HG02623 (cell line): Measurements from ENCODE around the gene GRIP1.

Experiments used
- ATAC-seq: cut with Tn5 transposase; IDR thresholded peaks from one replicate; pipeline ENCODE4 v1.9.1; 2021; ENCODE audit warnings: moderate library complexity; ENCODE audit not compliant: unreplicated experiment

Gene GRIP1

GRCh38 chr12:66678338-66679275, at the start of gene GRIP1:
Gene GRIP1 (minus strand): TSS chr12:66679076. CDS start chr12:66678904, 172 bp downstream.
- ATAC-seq: no peak

GRCh38 chr12:66726556-66726955, 47.7 kb upstream of the GRIP1 start:
- no peak for ATAC-seq

DNA sequence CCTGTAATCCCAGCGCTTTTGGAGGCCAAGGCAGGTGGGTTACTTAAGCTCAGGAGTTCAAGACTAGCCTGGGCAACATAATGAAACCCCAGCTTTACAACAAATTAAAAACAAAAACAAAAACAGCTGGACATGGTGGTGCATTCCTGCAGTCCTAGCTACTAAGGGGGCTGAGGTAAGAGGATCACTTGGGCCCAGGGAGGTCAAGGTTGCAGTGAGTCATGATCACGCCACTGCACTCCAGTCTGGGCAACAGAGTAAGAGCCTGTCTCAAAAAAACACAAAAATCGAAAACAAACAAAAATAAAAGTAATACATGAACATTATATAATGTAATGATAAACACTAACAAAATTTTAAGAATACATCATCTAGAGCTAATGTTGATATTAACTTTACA, 46.2 kb upstream of the GRIP1 start:
- ATAC-seq: no peak

DNA sequence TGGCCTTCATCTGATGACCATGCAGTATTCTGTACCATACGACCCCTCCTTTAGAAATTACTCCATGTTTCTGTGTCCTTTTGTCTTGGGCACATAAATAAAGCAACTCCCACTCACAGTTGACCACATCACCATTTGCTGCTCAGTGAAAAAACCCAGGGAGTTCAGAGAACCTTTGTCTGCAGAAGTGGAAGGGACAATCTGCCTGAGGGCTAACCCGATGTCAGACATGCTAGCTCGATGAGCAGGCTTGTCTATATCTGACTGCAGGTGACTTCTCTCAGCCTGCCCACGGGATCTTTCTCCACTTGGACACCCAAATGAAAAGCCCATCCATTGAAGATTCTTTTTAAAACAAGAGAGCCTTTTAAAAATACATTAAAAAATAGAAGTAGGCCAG, 45.7 kb upstream of the GRIP1 start:
- no peak for ATAC-seq

- no peak for ATAC-seq
These were observed 45.1 kb upstream of the GRIP1 start for GRCh38 chr12:66724026-66724425.

DNA sequence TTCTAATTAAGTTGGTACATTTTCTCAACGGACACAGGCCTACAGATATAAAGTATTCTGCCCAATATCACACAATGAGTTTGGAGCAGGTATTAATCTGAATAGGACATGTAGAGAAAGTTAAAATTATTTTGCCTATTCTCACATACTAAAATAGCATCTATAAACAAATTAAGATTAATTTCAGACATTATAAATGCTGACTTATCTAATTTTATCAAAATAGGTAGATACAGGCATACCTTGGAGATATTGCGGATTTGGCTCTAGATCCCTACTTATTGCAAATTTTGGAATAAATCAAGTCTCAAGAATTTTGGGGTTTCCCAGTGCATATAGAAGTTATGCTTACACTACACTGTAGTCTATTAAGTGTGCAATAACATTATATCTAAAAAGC, 41.0 kb upstream of the GRIP1 start:
- no peak for ATAC-seq

DNA sequence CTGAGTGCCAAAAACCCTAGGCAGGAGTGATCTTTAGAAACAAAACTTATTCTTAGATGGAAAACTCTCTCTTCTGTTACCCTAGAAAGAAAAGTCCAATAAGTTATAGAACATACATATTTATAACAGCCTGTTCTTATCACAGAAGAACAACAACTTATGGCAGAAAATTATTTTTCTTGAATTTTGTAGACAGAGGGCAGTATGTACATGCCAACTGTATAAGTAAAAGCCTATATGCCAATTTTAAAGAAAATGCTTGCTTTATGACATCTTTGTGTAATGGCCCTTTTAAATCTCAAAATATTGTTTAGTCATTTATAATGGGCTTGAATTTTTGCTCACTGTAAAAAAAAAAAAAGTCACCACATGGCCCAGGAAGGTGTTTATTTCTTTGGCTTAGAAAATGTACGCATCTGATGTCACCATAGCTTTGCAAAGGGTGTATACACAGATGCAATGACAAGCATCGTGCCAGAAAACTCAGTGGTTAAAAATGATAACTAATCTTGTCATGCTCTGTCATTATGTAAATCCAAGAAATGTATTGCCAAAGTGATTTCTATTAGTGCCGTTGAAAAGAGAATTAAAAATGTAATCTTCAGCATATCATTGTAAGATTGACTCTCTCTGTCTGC, 38.3 kb upstream of the GRIP1 start:
- ATAC-seq: no peak

GRCh38 chr12:66716522-66716921, 37.6 kb upstream of the GRIP1 start:
- ATAC-seq: no peak

DNA sequence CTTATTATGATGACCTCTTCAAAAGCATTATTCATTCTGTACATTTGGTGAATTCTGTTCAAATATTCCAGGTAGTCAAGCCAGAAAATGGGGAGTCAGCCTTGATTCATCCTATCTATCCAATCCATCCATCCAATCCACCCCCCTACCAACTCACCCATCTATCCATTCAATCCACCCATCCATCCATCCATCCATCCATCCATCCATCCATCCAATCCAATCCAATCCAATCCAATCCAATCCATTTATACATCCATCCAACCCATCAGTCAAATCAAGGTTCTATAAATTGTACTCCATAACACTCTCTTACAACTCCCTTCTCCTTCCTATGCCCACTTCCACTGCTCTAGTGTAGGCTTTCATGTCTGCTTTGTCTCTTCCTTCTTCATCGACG, 35.8 kb upstream of the GRIP1 start:
- no peak for ATAC-seq

DNA sequence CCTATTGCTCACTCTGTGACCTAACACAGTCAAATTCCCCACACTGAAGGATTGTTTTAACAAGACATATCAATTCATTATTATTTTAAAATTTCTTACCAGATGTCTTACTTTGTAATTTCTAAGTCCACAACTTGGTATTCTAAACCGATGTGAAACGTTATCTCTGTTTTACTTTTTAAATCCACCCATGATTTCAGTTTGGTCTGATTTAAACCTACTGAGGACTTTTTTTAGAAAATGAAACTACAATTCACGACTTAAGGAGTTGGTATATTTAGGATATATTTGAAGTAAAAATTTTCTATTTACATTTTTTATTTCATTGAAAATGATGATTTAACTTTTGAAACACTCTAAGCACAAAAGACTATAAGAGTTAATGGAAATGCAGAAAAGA, 35.1 kb upstream of the GRIP1 start:
- ATAC-seq: peak; percentile 54

GRCh38 chr12:66709893-66710292, 31.0 kb upstream of the GRIP1 start:
- ATAC-seq: no peak

DNA sequence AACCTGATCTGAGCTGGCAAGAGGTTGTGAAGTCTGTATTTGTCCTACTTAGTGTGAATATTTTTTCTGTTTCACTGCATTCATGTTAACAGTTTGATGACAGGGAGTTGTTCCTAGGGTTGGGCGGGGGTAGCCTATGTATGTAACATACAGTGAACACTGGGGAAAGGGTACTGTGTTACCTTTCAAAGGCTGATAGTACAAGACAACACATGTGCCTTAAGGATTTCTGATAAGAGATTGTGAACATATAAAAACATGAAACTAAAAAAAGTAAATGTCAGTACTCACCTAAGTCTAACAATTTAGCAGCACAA, 30.5 kb upstream of the GRIP1 start:
- no peak for ATAC-seq

GRCh38 chr12:66708704-66709456, 30.0 kb upstream of the GRIP1 start:
- ATAC-seq: no peak

- no peak for ATAC-seq
These were observed 28.3 kb upstream of the GRIP1 start for GRCh38 chr12:66707002-66707697.

DNA sequence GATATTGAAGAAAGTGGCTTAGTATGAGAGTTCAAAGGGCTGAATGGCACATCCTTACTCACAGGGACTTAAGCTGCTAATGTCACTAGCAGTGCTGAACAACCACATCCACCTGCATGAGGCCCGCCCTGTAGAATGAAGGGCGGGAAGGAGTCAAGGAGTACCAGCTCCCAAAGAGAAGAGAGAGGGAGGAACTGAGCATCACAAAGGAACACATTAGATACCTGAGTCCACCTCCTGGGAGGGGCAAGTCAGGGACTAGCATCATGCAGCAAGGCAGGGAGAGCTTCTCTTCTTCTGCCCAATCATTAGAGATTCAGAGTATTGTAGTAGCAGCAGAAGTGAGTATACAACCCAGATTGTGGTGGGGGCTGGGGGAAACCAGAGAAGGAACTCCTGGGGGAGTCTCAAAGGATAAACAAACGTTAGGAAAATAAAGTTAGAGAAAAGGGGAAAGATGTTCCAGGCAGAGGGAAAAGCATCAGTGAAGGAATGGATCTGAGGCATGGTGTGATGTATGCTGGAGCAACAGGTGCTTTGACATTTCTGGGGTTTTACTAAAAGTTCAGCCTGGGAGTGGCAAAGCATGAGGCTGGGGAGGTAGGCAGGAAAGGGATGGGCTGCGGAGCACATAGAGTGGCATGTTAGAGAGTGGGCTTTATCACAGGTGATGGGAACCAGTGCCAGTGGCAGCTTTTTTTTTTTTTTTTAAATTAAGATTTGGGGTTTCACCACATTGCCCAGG, 21.0 kb upstream of the GRIP1 start:
- ATAC-seq: no peak

GRCh38 chr12:66698558-66698957, 19.7 kb upstream of the GRIP1 start:
- ATAC-seq: no peak

DNA sequence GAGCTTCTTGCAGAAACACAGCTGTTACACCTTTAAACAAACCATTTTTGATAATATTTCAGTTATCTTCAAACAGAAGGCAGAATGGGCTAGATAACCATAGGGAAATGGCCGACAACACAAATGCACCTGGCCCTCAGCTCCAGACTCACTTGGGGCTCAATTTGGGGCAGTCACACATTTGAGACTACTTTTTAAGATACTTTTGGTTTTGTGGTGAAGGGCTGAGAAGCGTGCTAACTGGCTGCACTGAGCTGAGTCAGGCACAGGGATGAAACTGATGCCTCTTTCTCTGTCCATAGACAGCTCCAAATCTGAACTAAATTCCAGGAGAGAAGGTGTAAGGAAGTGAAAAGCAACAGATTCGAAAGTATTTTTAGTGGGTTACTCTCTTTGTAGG, 18.5 kb upstream of the GRIP1 start:
- no peak for ATAC-seq

DNA sequence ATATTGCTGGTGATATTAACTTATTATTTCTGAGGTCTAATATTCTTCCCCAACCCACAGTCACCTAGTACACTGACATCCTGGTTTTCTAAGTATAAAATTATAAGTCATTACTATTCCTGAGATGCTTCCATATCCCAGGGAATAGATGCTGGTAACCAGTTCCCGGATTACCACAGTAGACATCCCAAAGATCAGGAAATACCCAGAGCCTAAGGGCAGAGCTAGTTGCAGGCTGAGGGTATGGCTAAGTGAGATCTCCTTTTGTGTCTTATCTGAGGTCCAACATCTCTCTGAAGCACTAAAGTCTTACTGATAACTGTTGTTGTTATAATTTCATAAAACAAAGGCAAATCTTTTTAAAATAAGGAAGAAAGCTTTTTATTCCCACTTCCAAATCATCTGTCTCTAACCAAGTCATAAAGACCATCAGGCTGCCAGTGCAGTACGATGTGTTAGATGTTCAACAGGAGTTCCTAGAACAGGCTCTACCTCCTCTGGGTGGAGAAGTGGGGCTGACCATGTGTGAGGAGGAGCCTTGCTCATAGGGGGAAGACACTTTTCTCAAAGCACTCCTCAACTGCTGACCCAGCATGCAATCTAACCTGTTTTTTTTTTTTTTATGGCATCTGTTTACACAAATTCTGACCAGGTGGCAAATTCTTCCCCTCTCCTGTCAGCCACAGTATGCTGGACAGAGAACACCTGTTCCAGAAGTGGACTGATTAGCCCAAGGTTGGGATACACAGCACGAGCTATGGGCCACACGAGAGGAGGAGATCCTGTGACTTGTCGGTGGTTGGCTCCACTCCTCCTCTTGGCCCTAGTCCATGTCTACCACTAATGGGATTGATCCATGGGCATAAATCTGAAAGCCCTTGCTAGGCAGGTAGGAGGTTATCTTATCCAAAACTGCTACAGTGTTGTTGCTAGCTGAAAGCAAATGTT, 16.1 kb upstream of the GRIP1 start:
- no peak for ATAC-seq

DNA sequence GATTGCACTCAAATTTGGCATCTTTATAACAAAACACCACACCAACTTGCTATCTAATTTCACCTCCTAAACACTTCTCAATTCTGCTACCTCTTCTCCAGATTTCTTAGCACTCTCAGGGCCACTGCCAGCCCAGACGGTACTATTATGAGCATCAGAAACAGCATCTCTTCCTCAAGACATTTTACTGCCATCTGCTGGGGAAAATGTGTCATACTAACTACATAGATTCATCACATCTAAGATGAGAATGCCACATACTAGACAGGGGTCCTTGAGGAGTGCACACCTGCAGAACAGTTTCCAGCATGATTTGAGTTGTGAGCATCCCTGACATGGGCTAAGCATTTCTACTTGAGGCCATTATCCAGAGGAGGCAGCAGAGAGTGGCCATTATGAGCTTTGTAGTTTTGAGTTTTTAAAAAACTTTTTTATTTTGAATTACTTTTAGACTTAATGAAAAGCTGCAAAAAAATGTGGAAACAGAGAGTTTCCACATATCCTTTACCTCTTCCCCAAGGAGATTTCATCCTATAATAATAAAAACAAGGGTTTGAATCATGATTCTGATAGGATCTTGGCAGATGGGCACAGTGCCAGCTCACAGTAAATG, 15.1 kb upstream of the GRIP1 start:
- ATAC-seq: peak; percentile 83
